ENCODE results near the gene MAPK10. TPM values are rescaled to one million over a fixed set of nuclear protein-coding genes. Genes with fewer than 3 reads are reported as not detected.

Gene MAPK10
- polyA plus RNA-seq, 3 donors = 0.36 TPM; not detected in 2

DNA sequence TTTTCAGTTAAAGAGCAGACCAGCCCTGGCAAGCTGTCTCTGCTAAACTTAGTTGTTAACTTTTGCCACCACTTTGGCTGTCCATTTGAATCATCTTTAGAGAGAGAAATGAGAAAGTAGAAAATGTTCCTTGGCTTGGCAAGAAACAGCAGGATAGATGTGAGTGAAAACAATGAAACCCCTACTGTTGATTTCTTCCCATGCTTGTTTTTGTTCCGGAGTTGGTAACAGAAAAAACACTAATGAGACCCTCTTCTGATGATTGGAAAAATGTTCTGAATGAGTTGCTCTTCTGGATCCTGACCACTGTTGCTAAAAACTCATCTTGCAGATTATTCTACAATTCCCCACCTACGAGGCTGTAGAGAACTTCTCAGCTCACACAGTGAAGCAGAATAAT, 203.3 kb downstream of the MAPK10 start:
- TF ChIP-seq, protein P1, sequence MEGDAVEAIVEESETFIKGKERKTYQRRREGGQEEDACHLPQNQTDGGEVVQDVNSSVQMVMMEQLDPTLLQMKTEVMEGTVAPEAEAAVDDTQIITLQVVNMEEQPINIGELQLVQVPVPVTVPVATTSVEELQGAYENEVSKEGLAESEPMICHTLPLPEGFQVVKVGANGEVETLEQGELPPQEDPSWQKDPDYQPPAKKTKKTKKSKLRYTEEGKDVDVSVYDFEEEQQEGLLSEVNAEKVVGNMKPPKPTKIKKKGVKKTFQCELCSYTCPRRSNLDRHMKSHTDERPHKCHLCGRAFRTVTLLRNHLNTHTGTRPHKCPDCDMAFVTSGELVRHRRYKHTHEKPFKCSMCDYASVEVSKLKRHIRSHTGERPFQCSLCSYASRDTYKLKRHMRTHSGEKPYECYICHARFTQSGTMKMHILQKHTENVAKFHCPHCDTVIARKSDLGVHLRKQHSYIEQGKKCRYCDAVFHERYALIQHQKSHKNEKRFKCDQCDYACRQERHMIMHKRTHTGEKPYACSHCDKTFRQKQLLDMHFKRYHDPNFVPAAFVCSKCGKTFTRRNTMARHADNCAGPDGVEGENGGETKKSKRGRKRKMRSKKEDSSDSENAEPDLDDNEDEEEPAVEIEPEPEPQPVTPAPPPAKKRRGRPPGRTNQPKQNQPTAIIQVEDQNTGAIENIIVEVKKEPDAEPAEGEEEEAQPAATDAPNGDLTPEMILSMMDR (IDR thresholded peaks at IDR 0.05) = no peak
- no peak overlapping the region for H3K27ac ChIP-seq (ENCODE audit: low read depth in 1 of 2, low read length in 2 of 2)
- Mint-ChIP-seq H3K4me1 (no peaks in the 10 kb centered on the region), H3K9me3 (peaks cover 0 to under 1% (median 0%) of the 10 kb centered on the region in 7 donors), H3K27me3 (ENCODE audit: low read depth in 3 of 3) (peaks cover 0 to 1% (median 0%) of the 10 kb centered on the region in 3 donors), H3K4me3 (no peak overlapping the region), H3K27ac (no peak overlapping the region), H3K36me3 (no peaks in the 10 kb centered on the region)
- no peaks in the 10 kb centered on the region for H3K4me1 ChIP-seq (ENCODE audit: control insufficient read depth in 1 of 2, insufficient read depth in 2 of 2, low read length in 2 of 2)
- H3K9me3 ChIP-seq (replicated peaks in 1 of 2; ENCODE audit: control insufficient read depth in 1 of 2, insufficient read depth in 1 of 2, low read length in 2 of 2) = no peaks in the 10 kb centered on the region
- no CpG with 5 or more reads among the region's 2 CpGs for WGBS (ENCODE audit: insufficient coverage)
- H3K4me3 ChIP-seq (replicated peaks in 1 of 3; ENCODE audit: low read depth in 2 of 3, low read length in 3 of 3) = no peak overlapping the region
- H3K27me3 ChIP-seq (ENCODE audit: control insufficient read depth in 2 of 2, insufficient read depth in 2 of 2, low read length in 2 of 2) = no peaks in the 10 kb centered on the region
- no peak overlapping the region for H3K9ac ChIP-seq (ENCODE audit: insufficient read depth, low read length, poor library complexity, severe bottlenecking)
- H3K79me2 ChIP-seq (ENCODE audit: insufficient read depth, low read length) = no peaks in the 10 kb centered on the region
- no peaks in the 10 kb centered on the region for H3K36me3 ChIP-seq (replicated peaks in 1 of 2; ENCODE audit: control insufficient read depth in 1 of 2, insufficient read depth in 2 of 2, low read length in 2 of 2)
- no peaks in the 10 kb centered on the region for H4K20me1 ChIP-seq (ENCODE audit: insufficient read depth, low read length)
- DNase-seq = no peak
- intact Hi-C loops (cut with micrococcal nuclease) = no loop called here
- H2AFZ ChIP-seq (ENCODE audit: insufficient read depth, low read depth, low read length, poor library complexity, severe bottlenecking) = no peak overlapping the region
- no peak overlapping the region for H3K4me2 ChIP-seq (replicated peaks; ENCODE audit: extremely low read depth, low read length, poor library complexity, severe bottlenecking)

GRCh38 chr4:86155766-86156165, 204.1 kb downstream of the MAPK10 start:
- Mint-ChIP-seq H3K9me3 (peaks cover 0 to 3% (median 0%) of the 10 kb centered on the region in 7 donors), H3K4me3 (no peak overlapping the region), H3K4me1 (no peaks in the 10 kb centered on the region), H3K36me3 (no peaks in the 10 kb centered on the region), H3K27ac (no peak overlapping the region), H3K27me3 (ENCODE audit: low read depth in 3 of 3) (peaks cover 0 to 2% (median 1%) of the 10 kb centered on the region in 3 donors)
- intact Hi-C loops (cut with micrococcal nuclease) = no loop called here
- no peaks in the 10 kb centered on the region for H3K79me2 ChIP-seq (ENCODE audit: insufficient read depth, low read length)
- H3K4me2 ChIP-seq (replicated peaks; ENCODE audit: extremely low read depth, low read length, poor library complexity, severe bottlenecking) = no peak overlapping the region
- TF ChIP-seq, protein P1 (IDR thresholded peaks at IDR 0.05) = no peak
- WGBS (ENCODE audit: insufficient coverage) = no CpG with 5 or more reads among the region's 4 CpGs
- H3K4me3 ChIP-seq (replicated peaks in 1 of 3; ENCODE audit: low read depth in 2 of 3, low read length in 3 of 3) = no peak overlapping the region
- no peaks in the 10 kb centered on the region for H3K36me3 ChIP-seq (replicated peaks in 1 of 2; ENCODE audit: control insufficient read depth in 1 of 2, insufficient read depth in 2 of 2, low read length in 2 of 2)
- no peak overlapping the region for H3K27ac ChIP-seq (ENCODE audit: low read depth in 1 of 2, low read length in 2 of 2)
- no peak overlapping the region for H2AFZ ChIP-seq (ENCODE audit: insufficient read depth, low read depth, low read length, poor library complexity, severe bottlenecking)
- H3K9ac ChIP-seq (ENCODE audit: insufficient read depth, low read length, poor library complexity, severe bottlenecking) = no peak overlapping the region
- no peaks in the 10 kb centered on the region for H3K4me1 ChIP-seq (ENCODE audit: control insufficient read depth in 1 of 2, insufficient read depth in 2 of 2, low read length in 2 of 2)
- no peak for DNase-seq
- no peaks in the 10 kb centered on the region for H3K9me3 ChIP-seq (replicated peaks in 1 of 2; ENCODE audit: control insufficient read depth in 1 of 2, insufficient read depth in 1 of 2, low read length in 2 of 2)
- no peaks in the 10 kb centered on the region for H3K27me3 ChIP-seq (ENCODE audit: control insufficient read depth in 2 of 2, insufficient read depth in 2 of 2, low read length in 2 of 2)
- H4K20me1 ChIP-seq (ENCODE audit: insufficient read depth, low read length) = no peaks in the 10 kb centered on the region
